Measurements from ENCODE around the gene M1AP.
"Not testable (repeated sequence)": the region's sequence is repeated elsewhere in the genome, so short reads cannot be mapped to it uniquely, and the experiment has no call there.

Gene M1AP

GRCh38 chr2:74646834-74647482 lies 1.2 kb downstream of the M1AP start:
- in situ Hi-C loops (cut with HindIII; ENCODE audit: low sequenced_read_pairs): no loop called here
- TF ChIP-seq CTCF (IDR thresholded peaks at IDR 0.05; ENCODE audit: low read depth, low read length, missing control alignments): no peak
- no peak for DNase-seq (ENCODE audit: low read depth)
- no peak overlapping the region for H3K4me3 ChIP-seq (ENCODE audit: low read depth, low read length)

DNA sequence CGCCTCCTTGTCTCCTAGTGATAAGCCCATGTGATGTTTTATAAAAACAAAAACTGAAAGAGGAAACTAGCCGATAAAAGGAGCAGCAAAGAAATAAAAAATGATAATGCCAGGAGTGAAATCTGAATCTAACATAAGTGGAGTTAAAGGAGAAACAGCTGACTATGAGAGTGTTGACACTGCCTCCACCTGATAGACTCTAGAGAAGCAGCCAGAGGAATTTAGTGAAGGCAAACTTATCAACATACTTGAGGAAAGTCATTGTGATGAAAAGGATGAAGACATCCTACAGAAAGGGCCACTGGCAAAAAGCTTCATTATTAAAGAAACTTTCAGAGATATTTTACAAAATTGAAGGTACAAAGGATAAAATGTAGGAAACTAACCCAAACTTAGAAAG lies 1.9 kb downstream of the M1AP start:
- in situ Hi-C loops (cut with HindIII; ENCODE audit: low sequenced_read_pairs): no loop called here
- no peak for TF ChIP-seq CTCF (IDR thresholded peaks at IDR 0.05; ENCODE audit: low read depth, low read length, missing control alignments)

GRCh38 chr2:74645344-74645743 lies 2.8 kb downstream of the M1AP start:
- DNase-seq (ENCODE audit: low read depth): no peak
- no peak overlapping the region for H3K4me3 ChIP-seq (ENCODE audit: low read depth, low read length)
- in situ Hi-C loops (cut with HindIII; ENCODE audit: low sequenced_read_pairs): no loop called here
- no peak for TF ChIP-seq CTCF (IDR thresholded peaks at IDR 0.05; ENCODE audit: low read depth, low read length, missing control alignments)

More for the DNA sequence above, 1.9 kb downstream of the M1AP start:
- no peak for DNase-seq (ENCODE audit: low read depth)
- H3K4me3 ChIP-seq (ENCODE audit: low read depth, low read length): no peak overlapping the region

GRCh38 chr2:74639550-74639949 lies 8.6 kb downstream of the M1AP start:
- DNase-seq (ENCODE audit: low read depth): no peak
- in situ Hi-C loops (cut with HindIII; ENCODE audit: low sequenced_read_pairs): no loop called here
- no peak for TF ChIP-seq CTCF (IDR thresholded peaks at IDR 0.05; ENCODE audit: low read depth, low read length, missing control alignments)
- no peak overlapping the region for H3K4me3 ChIP-seq (ENCODE audit: low read depth, low read length)

DNA sequence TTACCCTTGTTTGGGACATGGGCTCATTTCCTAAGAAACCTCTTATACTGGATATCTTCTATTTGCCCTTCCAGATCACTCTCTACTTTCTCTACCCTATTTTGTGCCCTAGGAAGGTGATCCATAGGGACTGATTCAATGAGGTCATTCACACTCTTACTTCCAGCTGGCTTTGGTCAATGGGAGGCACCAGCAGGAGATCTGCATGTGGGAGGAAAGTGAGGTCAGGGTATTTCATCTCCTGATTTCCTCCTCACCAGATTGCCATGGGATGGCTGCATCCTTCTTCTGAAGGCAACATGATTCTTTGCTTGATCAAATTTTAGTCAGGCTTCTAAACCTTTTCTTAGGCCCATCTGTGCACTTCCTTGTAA lies 15.2 kb downstream of the M1AP start:
- TF ChIP-seq CTCF (IDR thresholded peaks at IDR 0.05; ENCODE audit: low read depth, low read length, missing control alignments): no peak
- no peak overlapping the region for H3K4me3 ChIP-seq (ENCODE audit: low read depth, low read length)
- in situ Hi-C loops (cut with HindIII; ENCODE audit: low sequenced_read_pairs): no loop called here
- DNase-seq (ENCODE audit: low read depth): no peak

DNA sequence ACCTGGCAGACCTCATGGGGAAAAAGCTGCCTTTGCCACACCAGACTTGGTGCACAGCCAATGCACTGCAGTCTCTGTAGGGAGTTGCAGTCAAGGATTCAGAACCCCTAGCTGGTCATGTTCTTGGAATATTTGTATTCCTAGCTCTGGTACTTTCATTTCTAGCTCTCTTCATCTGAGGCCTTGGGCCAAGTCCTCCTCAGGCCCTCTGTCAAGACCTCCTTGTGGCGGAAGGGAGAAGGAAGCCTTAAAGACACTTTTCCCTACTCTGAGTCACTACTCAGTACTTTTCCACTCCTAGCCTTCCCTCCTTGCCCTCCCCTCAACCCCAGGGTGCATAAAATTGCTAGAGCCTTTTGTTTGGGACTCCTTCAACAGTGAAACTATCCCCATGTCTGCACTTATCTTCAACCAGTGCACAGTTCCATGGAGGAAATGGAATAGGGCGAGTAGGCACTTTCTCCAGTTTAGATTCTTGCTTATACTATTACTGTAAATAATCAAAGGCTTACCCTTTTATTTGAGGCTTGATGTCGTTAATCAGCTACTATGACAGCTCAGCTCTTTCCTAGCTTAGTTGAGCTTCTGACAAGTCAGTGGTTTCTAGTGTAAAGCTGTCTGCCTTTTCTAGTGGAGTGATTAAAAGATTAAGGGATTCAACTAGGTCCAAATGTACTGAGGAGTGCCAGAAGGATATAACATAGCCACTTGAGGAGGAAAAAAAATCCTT lies 15.8 kb downstream of the M1AP start:
- in situ Hi-C loops (cut with HindIII; ENCODE audit: low sequenced_read_pairs): no loop called here
- DNase-seq (ENCODE audit: low read depth): no peak
- peak; percentile 30 for TF ChIP-seq CTCF (IDR thresholded peaks at IDR 0.05; ENCODE audit: low read depth, low read length, missing control alignments)
- no peak overlapping the region for H3K4me3 ChIP-seq (ENCODE audit: low read depth, low read length)

DNA sequence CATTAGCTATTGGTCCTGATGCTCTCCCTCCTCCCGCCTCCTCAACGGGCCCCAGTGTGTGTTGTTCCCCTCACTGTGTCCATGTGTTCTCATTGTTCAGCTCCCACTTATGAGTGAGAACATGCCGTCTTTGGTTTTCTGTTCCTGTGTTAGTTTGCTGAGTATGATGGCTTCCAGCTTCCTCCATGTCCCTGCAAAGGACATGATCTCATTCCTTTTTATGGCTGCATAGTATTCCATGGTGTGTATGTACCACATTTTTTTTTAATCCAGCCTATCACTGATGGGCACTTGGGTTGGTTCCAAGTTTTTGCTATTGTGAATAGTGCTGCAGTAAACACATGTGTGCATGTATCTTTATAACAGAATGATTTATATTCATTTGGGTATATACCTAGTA lies 17.7 kb downstream of the M1AP start:
- in situ Hi-C loops (cut with HindIII; ENCODE audit: low sequenced_read_pairs); DNase-seq (ENCODE audit: low read depth); H3K4me3 ChIP-seq (ENCODE audit: low read depth, low read length): not testable (repeated sequence)

All from astrocyte of the cerebellum (primary cell).